GM18519 (cell line): ENCODE data around the gene DIS3L2.
"Not testable (repeated sequence)": the region's sequence is repeated elsewhere in the genome, so short reads cannot be mapped to it uniquely, and the experiment has no call there.

ENCODE experiments used
- ATAC-seq: cut with Tn5 transposase; IDR thresholded peaks from one replicate; pipeline ENCODE4 v1.9.1; 2021; ENCODE audit warnings: mild to moderate bottlenecking, moderate library complexity; ENCODE audit not compliant: unreplicated experiment, low FRiP score

Gene DIS3L2

DNA sequence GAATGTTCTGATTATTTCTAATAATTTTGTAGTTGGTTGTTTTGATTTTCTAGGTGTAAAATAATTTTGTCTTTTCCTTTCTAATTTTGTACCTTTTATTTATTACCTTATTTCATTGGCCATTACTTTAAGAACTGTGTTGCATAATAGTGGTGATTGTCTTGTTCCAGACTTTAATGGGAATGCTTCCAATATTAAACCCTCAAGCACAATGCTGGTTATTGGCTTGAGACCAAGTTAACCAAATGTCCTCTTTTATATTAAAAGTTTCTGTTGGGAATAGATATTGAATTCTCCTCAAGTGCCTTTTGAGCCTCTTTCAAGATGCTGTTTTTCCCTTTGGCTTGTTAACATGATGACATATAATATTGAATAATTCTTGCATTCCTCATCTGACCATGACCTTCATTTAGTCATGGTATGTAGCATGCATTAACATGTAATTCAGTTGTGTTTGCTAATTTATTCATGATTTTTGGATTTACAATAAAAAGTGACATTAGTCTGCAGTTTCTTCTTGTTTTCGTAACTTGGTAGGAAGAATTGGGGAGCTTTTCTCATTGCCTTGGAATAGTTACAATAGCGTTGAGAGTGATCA lies 141.7 kb downstream of the DIS3L2 start:
- no peak for ATAC-seq

- ATAC-seq = no peak
These were observed 142.6 kb downstream of the DIS3L2 start for GRCh38 chr2:232104076-232104646.

GRCh38 chr2:232111551-232111950 lies 150.0 kb downstream of the DIS3L2 start:
- no peak for ATAC-seq

GRCh38 chr2:232113821-232114220 lies 152.3 kb downstream of the DIS3L2 start:
- ATAC-seq = no peak

- ATAC-seq = not testable (repeated sequence)
These were observed 154.3 kb downstream of the DIS3L2 start for GRCh38 chr2:232115728-232116361.

DNA sequence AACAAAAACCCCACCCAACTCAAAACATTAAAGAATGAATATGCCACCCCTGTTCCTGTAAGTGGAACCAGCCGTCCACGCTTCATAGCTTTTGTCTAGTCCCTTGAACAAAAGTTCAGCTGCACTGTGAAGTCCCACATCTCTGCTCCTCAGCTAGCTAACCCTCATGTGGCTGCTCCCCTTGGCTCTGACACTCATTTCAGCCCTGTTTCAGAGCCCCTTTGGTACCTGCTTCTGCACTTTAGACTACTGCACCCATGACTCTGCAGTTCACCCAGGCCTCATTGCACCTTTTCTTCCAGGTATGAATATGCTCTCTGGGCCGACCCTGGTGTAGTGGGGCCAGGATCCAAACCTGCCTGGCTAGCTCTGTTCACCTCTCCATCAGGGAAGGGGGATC lies 155.3 kb downstream of the DIS3L2 start:
- ATAC-seq = no peak

- ATAC-seq = no peak
These were observed 155.9 kb downstream of the DIS3L2 start for GRCh38 chr2:232117413-232117812.

GRCh38 chr2:232120911-232121310 lies 159.4 kb downstream of the DIS3L2 start:
- ATAC-seq = no peak

DNA sequence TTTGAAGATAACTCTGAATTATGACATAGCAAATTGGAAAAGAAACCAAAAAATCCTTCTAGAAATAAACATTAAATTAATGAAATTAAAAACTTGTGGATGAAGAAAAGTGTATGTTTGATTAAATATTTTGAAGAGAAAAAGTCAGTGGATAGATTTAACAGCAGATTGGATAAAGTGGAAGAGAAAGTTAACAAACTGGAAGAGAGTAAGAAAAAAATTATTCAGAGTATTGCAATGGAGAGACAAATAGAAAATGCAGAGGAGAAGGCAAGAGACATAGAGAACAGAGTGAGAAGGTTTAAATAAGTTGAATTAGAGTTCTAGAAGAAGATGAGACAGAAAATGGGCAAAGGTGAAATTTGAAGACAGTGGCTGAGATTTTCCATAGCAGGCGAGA lies 162.8 kb downstream of the DIS3L2 start:
- no peak for ATAC-seq

GRCh38 chr2:232126301-232127099 lies 165.0 kb downstream of the DIS3L2 start:
- no peak for ATAC-seq

DNA sequence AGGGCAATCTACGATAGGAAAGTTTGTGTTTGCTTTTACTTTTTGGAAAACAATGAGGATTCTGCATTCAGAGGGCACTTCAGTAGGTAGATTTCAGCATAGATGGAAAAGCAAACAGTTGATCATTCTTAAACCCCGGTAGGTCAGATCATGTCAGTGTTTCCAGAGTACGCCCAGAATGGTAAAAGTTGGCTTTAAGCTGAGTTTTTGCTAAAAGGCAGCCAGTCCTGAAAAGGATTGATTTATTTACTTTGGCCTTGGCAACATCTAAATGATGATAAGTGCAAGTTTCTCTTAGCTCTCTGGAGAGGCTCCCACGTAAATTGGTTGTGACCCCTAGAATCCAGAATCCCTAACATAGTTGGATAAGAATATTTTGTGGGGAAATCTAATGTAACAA lies 168.0 kb downstream of the DIS3L2 start:
- no peak for ATAC-seq

GRCh38 chr2:232132181-232132580 lies 170.7 kb downstream of the DIS3L2 start:
- ATAC-seq = no peak

GRCh38 chr2:232133078-232133477 lies 171.6 kb downstream of the DIS3L2 start:
- ATAC-seq = no peak

GRCh38 chr2:232134939-232135338 lies 173.4 kb downstream of the DIS3L2 start:
- ATAC-seq = no peak

DNA sequence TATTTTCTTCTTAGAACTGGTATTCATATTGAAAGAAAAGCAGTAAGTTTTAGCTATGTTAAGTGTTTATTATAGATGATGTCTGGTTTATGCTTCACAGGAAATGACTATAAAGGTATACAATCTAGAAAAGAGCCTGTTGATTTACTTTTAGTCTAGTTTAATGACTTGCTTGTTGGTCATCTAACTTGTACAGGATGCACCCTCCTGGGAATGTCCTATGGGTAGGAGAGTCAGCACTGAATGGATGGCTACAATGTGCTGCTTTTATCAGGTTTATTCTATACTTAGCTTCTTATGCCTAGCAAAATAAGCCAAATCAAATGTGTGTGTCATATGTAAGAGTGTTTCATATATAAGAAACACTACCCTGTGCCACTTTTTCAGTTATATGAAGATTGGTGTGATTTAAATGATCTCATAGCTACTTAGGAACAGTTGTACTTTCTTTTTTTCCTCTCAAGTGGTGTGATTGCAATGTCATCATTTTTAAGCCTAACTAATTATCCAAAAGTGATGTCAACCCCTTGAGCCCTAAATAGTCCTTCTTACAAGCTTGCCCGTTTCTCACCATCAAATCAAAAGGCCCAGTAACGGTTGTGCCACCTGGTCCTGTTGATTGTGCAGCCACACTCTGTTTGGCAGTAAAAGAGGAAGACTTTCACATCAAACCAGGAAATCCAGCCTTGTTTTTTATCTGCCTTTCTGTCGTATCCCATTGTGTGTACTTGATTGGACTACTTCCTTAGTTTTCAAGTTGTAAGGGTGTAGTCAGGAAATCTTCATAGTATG lies 176.0 kb downstream of the DIS3L2 start:
- ATAC-seq = no peak

DNA sequence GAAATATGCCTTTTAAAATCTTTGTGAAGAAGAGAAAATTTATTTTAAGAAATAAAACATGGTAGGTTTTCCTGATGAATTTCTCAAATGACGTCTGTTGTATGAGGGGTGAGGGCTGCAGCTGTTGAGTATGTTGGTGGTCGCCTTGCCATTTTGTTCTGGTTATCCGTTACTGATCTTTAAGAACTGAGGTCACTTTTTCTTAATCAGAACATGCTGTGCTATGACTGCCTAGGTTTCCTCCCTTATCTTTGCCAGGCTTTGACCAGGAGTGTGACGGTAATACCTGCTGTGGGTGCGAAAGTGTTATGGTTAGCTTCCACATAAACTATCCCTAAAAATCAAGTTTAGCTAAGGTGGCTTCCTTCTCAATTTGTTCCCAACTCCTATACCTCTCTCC lies 176.9 kb downstream of the DIS3L2 start:
- no peak for ATAC-seq

GRCh38 chr2:232139171-232139594 lies 177.7 kb downstream of the DIS3L2 start:
- no peak for ATAC-seq

DNA sequence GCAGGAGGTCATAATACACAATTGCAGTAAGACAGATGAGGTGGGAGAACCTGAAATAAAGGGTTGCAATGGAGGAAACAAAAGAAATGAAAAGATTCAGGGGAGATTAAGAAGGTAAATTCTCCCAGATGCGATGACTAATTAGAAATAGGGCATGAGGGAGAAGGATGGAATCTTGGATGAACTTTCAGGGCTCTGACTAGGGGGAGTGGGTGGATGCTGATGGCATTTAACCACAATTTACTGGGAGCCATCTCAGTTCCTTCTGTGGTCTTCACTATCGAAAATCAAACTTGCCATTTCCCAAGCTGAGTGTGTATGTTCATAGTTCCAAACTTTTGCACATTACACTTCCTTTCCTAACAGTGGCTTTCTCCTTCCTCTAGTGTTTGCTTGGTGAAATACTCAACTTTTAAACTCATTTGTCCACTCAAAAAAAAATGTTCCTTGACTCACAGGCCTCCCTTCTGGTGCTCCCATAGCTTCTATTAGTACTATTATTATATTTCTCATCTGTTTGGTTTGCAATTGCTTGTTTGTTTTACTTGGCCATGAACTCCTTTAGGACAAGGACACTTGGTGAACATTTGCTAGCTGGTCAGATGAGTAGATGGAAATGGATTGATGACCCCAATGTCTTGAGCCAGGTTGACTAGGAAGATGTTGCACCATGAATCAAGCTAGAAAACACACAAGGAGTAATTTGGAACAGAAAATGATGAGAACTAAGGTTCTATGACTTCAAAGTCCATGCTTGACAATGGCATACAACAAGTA lies 178.5 kb downstream of the DIS3L2 start:
- no peak for ATAC-seq

DNA sequence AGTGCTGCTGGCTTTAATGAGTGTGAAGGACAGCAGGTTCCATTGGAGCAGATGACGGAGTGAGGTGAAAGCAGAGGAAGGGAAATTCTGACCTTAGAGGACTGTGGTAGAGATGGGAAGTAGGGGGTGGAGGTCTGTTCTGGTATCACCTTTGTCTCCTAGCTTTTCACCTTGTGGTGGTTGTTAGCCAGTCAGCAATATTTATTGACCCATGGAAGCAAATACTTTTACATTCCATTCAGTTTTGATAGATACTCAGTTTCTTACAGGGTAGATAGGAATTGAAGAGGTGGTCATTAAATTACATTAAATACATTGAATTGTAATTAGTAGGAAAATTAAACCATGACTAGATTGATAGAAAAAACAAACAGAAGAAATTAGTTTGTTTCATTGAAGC lies 180.1 kb downstream of the DIS3L2 start:
- no peak for ATAC-seq

- no peak for ATAC-seq
These were observed 180.5 kb downstream of the DIS3L2 start for GRCh38 chr2:232142049-232142448.
